C1 segment of cervical spinal cord (tissue), 14 donors: ENCODE results near the gene COL15A1.
"Not testable (repeated sequence)": the region's sequence is repeated elsewhere in the genome, so short reads cannot be mapped to it uniquely, and the experiment has no call there.

ENCODE experiments used
- DNase-seq, 14 donors: peaks; one replicate each; lab custom pipeline; 2025; lab: John Stamatoyannopoulos, UW

The COL15A1 gene

DNA sequence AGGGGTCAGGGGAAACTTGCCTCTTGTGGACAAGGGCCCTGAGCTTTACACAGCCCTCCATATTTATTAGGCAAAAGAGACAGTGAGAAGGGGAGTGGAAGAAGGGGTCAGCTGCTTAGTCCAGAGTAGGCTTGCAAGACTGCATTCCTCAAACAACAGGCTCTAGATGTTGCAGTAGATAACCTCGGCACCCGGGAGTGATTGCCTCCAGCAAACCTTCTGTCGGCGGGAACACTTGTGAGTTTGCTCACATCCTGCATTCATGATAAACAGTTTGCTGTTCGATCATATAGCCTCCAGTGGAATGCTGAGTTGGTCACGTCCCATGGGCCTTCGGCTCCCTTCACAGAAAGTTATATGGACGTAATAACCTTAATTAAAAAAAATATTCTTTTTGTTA is 66.7 kb downstream of the COL15A1 start:
- not testable (repeated sequence) for DNase-seq

DNA sequence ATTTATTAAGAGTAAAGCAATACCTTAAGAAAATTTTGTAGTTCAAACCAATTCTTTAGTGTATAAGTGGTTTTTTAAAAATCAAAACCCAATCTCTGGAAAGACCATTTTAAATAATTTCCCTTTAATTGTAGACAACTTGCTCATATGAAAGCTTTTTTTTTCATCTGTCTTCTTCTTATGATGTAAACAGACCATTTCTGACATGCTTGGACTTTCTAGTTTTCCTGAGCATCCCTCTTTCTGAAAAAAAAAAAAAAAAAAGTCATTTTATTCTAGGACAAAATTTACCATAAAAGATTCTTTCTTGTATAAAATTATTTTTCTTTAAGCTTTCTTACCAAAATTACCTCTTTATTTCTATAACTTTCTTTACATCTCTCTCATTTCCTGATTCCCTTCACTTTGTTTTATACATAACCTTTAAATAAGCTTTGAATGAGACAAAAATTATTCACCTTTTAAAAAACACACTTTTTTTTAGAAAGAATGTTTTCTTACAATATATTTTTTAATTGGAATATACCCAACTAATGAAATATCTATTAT is 67.5 kb downstream of the COL15A1 start:
- no peak for DNase-seq

DNA sequence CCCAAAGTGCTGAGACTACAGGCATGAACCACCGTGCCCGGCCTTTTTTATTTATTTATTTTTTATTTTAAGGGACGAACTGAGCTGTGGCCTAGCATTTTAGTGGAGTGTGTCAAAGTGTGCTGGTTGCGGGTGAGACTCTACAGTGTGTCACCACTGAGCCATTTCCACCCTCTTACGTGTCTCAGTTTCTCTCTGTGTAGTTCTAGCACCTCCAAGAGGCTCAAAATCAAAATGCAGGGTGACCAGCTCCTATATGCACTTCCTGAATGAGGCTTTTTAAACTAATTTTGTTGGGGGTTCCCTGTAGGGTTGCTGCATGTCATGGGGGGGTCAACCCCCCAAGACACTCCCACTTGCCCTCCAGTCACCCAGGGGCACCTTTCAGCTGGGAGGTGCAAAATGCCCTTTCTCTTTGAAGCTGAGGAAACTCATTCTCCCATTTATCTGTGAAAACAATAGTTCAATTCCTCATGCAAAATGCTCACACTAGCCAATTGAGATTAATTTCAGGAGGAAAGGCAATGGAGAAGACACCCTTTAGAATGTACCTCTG is 69.3 kb downstream of the COL15A1 start:
- no peak for DNase-seq

DNA sequence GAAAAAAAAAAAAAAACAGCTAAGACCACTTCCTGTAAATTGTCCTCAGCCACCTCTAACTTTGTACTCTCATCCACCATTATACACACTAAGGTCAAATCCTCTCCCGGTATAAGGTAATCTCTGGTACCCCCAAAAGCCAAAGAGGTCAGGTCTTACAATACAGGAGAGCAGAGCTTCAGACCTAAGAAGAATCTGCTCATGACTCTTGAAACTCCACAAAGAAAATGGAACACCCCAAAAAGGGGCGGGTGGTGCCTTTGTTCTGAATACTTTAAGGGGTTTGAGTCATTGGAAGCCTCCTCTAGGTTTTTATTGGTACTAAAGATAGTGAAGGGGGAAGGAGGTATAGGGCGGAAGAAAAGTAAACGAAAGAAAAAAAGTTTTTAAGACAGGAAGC is 69.8 kb downstream of the COL15A1 start:
- no peak for DNase-seq

DNA sequence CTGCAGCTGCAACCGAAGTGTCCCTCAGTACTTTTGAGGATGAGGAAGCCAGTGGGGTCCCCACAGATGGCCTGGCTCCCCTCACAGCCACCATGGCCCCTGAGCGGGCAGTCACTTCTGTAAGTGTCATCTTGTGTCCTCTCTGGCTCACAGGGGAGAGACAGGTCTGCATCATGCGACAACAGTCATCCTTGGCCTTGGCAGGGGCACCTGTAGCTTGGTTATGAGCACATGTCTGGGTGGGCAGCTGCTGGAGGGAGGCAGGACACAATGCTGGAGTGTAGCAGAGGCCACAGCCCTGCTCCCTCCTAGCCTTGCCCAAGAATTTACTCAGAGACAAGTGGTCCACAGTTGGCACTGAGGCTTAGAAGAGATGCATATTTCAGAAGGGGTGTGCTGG is 71.7 kb downstream of the COL15A1 start:
- DNase-seq, result no peak

DNA sequence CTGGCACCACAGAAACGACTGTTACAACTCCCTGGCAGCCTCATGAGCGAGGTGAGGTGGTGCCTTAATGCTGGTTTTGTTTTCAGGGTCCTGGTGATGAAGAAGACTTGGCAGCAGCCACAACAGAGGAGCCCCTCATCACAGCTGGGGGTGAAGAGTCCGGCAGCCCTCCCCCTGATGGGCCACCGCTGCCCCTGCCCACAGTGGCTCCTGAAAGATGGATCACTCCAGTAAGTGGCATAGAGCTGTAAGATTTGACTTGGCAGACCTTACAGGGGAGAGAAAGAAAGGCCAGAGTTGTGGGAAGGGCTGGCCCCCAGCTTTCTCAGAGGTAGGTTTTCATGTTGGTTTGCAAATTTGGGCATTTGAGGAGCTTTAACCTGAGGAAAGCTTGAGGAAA is 72.2 kb downstream of the COL15A1 start:
- no peak for DNase-seq

DNA sequence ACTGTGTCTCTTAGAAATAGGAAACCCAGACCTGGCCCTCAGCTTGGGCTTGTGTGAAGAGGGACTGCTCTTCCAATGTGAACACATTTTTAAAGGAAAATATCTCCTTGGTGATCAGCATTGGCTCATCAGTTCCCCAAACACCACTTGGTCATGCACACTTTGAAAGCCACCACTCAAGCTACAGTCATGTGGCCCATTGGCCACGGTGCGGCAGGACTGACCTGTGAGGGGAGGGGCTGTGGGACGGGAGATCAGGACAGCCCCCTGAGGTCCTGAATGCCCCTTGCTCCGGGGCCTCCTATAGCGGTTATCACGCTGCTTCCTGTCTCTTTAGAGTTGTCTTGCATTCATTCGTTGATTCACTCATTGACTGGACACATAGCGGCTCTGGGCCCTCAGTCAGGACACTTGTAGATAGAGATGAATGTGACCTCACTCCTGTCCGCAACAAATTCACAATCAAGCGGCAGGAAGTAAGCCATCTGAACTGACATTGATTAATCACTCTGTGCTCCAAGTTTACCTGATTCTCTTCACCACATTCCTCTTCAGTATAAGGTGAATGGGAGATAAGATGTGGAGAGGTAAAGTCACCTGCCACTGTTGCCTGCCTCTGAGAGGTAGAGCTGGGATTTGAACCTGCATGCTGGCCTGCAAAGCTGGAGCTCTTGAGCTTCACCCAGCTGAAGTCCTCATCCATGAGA is 73.1 kb downstream of the COL15A1 start:
- DNase-seq, result no peak

DNA sequence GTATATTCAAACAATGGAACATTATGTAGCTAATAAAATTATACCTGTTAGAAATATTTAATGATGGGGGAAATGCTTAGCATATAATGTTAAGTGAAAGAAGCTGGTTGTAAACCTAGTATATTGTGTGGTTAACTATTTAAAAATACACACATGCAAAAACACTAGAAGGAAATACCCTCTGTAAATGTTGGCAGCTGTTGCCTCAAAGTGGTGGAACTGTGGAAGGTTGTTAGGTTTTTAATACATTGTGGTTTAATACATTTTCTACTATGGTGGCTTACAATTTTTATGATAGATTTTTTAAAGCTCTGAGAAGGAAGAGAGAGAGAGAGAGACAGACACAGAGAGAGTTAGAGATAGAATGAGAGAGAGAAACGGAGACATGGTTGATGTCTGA is 74.9 kb downstream of the COL15A1 start:
- DNase-seq, result no peak

DNA sequence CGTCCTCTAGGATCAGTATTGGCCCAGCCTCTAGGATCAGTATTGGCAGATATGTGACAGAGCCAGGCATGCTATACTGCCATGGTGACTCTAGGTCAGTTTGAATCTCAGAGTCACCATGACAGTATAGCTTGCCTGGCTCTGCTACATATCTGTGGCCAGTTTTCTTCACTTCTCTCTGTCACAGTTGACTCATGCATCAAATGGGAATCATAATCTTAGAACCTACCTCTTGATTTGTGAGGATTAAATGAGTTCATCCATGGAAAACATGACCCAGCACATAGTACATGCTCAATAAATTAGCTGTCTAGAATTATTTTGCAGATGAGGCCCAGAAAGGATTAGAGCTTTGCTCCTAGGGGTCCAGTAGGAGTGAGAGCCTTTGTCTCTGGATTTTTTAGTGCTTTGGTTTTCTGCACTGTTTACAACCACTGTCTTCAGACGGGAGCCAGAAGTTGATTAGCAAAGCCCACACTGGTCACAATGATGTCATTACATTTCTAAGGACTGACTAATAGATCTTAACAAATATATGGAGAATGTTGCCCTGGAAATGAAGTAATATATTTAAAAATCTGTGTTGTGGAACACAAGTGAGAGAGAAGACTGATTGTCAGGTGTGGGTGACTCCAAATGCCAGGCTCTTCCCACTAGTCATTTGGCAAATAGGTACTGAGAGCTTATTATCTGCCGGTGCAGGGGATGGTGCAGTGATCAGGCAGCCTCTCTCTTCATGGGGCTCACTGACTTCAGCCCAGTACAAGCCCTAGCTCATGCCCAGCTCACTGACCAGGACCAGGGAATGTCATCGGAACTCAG is 76.0 kb downstream of the COL15A1 start:
- no peak for DNase-seq

DNA sequence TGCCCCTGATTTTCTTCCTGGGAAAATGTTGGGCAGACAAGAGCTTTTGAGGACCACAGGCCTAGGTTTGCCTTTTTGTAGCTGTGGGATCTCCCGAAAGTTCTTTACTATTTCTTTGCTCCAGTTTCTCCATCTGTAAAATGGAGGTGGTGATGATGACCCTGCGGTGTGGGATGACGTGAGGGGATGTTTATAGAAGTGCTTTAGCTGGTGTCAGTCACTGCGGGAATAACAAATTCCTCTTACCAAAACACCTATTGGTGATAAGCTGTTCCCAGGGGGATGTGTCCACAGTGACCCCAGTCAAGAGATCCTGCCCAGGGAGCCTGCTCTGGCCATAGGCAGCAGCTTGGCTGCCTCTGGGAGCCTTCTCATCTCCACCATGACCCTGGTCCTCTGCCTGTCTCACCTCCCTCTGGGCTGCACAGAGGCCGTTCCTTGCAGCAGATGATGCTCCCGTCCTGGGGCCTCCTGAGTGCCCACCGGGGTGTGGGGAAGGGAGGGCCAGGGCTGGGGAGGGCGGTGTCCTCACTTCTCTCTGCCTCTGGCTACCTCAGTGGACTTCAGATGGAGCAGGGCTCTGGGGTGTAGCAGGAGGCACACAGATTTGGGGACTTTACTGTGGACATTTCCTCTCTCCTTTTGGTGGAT is 77.2 kb downstream of the COL15A1 start:
- DNase-seq, result no peak

DNA sequence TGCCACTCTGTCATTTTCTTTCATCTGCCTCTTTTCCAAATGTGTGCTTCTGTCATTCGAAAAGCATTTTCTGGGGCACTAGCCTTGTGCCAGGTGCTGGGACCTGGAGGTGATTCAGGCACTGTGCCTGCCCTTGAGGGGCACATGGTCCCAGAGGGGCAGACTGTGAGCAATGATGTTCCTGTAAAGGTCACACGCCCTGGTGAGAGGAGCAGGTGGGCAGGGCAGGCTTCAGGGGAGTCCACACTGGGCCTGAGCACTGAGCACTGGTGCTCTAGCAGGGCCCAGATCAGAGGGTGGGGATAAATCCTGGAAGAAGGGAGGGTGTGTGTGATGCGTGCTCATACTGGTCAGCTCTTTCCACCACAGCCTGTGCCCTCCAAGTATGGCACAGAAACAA is 77.8 kb downstream of the COL15A1 start:
- no peak for DNase-seq

DNA sequence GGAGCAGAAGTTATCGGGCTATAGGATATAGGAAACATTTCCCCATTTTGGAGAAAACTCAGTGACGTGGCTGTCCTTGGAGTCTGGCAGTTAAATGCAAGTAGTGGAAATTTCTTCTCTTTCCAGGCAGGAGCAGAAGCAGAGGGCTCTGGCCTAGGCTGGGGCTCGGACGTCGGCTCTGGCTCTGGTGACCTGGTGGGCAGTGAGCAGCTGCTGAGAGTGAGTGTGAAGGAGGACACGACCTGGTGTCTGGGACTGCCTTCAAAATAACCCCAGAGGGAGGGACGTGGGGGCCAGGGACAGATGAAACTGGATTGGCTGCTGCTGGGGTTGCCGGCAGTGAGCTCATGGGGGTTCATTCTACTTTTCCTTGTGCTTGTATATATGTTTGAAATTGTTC is 79.5 kb downstream of the COL15A1 start:
- no peak for DNase-seq

DNA sequence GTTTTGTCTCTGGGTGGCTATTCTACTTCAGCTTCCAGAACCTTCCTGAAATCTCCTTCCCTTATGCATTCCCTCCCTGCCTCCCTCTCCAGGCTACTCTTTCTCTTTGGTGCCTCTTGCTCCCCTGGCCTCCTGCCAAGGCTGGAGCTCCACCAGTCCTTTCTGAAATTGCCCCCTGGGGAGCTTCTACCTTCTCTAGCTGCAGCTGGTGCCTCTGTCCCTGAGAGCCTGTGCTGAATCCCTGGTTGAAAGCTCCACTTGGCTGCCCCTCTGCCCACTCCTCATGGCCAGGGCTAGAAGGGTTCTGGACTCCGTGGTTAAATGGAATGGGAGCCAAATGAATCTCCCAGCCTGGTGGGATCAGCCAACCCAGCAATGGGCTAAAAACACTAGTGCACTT is 80.1 kb downstream of the COL15A1 start:
- no peak for DNase-seq

DNA sequence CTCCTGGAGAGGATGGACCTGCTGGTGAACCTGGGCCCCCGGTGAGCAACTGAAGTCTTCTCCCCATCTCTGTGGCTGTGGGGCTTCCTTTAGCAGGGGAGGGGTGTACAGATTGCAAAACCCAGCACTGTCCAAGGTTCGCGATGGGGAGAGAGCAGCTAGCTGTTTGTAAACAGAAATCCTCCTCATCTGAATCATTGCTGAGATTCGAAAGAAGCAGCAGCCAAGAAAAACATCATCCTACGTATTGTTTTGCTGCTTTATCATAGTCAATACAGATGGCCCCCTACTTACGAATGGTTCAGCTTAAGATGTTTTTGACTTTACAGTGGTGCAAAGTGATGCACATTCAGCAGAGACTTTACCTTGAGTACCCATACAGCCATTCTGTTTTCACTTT is 81.3 kb downstream of the COL15A1 start:
- no peak for DNase-seq

DNA sequence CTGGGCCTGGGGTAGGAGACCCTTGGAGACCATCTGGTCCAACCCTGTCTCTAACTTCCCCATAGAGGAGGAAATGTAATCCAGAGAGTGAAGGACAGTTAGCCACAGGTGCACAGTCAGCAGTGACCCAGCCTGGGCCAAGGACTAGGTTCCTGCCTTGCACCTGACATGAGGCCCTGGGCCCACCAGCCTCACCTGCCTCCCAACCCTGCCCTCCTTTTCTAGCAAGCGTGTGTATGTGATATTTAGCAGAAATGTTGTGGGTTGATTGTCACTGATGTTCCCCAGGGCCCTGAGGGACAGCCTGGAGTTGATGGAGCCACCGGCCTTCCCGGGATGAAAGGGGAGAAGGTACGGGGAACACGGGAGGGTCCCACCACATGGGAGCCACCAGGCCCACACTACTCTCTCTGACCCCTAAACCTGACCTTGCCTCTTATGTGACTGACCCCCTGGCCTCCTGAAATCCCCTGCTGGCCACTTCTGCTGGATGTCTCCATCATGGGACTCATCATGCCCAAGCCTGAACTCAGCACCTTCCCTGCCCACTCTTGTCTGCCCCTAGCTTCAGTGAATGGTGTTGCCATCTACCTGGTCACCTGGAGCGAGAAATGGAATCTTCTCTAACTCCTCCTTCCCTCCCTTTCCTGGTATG is 82.0 kb downstream of the COL15A1 start:
- no peak for DNase-seq

DNA sequence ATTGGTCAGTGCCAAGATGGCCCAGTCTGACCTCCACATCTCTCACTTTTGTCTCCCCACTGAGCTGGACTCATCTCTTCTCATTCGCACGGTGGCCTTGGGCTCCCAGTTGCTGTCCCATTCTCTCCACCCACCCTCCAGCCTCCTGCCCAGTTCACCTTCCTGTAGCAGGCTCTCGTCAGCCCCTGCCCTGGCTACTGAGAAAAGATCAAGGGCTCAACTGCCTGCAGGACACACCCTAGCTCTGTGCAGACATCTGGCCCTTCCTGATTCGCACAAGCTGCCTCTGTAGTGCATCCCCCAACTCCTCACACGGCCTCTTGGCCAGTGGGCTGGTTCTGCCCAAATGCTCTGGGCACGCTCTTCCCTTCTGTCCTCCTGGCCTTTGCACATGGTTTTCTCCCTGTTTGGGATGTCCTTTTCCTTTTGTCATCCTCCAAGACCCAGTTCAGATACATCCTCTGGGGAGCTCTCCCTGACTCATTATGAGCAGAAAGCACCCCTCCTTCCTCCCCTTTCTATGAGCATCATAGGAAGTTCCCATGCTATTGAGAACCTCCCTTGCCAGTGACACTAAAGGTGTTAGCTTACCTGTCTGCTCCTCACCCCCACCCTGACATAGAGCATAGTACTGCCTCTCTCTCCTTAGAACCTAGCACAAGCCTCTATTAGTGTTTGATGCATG is 82.7 kb downstream of the COL15A1 start:
- no peak for DNase-seq

DNA sequence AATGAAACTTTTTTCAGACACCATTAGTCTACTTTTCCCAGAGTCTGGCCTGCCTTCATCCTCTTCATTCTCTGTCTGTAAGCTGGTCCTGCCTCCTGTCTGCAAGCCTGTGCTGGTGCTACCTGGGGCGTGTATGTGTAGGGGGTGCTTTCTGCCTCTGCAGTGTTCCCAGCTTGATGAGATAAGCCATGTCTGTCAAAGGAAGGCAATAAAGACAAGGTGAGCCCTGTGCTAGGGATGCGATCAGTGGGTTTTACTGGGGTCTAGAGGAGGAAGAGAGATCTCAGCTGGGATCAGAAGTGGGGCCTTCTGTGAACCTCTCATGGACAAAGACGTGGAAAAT is 83.2 kb downstream of the COL15A1 start:
- no peak for DNase-seq

DNA sequence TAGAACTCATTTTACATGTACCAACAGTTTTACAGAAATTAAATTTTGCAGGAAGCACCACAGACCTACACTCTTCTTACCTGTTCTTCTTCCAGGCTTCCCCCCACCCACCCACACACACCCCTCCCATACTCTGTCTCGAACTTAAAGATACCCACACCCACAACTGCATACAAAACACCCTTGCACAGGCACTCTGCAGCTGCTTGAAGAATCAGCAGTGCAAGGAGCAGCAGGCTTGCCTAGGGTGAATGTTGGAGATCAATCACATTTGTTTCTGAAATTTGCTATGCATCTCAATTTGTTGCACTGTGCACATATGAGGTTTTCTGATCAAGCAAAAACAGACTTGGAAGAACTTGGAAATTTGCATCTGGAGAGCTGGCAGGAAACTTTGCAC is 83.7 kb downstream of the COL15A1 start:
- no peak for DNase-seq

DNA sequence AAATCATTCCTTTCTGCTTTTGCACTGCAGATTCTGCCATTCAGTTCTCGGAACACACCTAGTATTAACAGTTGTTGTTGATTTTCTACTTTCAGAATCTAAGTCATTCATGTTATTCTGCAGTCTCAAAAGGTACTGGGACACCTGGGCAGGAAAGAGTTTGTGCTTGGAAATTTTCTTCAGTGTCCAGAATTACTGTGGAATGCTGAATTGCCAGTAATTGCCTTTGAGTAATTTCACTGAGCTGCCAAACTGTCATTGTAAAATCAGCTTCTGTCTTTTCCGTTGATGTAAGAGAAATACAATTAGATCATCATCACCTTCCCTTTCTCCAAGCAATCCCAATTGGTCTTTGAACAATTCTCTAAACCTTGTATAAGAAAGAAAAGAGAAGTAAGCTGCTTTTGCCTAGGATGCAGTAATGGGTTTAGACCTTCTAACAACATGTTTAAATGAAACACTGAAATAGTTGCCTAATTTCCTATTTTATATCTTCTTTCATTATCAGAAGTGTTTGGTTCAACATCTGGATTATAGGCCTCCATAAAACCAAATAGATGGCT is 85.5 kb downstream of the COL15A1 start:
- no peak for DNase-seq

DNA sequence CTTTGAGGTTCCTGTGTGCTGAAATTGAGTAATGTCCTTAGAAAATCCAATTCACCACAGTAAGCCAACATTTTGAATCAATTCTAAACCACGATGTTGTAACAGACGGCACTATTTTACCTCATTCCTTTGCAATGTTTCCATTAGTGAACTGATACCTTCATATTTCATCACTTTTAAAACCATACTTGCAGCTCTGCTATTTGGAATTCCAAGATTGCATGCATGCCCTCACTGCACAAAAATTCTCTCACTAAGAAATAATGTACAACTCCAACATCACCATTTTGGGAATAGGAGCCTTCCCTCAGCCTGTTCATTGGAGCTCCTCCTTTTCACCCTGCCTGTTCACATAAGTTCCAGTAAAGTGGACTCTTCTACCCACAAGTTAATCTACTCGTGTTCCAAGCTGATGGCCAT is 86.4 kb downstream of the COL15A1 start:
- DNase-seq, result no peak

DNA sequence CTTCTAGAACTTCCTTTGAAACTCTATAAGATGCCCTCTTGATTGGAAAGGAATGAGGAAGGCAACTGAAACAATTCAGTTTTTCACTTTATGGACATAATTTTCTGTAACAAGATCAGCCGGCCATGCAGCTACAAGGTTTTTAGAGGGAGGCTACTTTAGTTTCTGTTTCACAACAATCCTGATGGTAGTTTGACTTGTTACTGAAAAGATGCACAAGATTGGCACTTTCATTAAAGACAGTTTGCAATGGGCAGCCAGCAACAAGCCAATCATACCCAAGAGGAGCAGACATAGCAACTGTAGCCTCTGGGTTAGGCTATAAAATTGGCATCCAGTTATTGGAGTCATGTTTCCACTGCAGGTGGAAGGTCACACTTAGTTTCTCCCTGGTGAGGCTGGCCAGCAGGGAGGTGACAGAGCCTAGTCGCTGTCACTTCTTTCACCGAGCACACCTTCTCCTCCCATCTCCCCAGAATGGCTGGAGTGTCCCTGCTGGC is 87.0 kb downstream of the COL15A1 start:
- no peak for DNase-seq
